NCI-H128 (cell line): ENCODE data around the gene SMARCD1.

ENCODE experiments used
- DNase-seq: peaks from one replicate; lab custom pipeline; 2025; ENCODE audit not compliant: unreplicated experiment; lab: John Stamatoyannopoulos, UW

Gene SMARCD1

GRCh38 chr12:50103767-50104321 lies 18.7 kb downstream of the SMARCD1 start, which contains the start of gene GPD1:
Gene GPD1 (plus strand): TSS chr12:50104008. CDS start chr12:50104051, 43 bp downstream.
- peak; percentile 77 for DNase-seq

GRCh38 chr12:50104417-50105366 lies 19.6 kb downstream of the SMARCD1 start:
- no peak for DNase-seq

GRCh38 chr12:50105913-50106450 lies 20.8 kb downstream of the SMARCD1 start:
- DNase-seq: no peak

GRCh38 chr12:50106907-50107306 lies 21.8 kb downstream of the SMARCD1 start:
- DNase-seq: no peak

- DNase-seq: no peak
Measured at GRCh38 chr12:50107416-50108268, 22.5 kb downstream of the SMARCD1 start.

- no peak for DNase-seq
Measured at GRCh38 chr12:50109319-50109718, 24.2 kb downstream of the SMARCD1 start.

GRCh38 chr12:50110127-50110761 lies 25.1 kb downstream of the SMARCD1 start:
- DNase-seq: no peak

- DNase-seq: no peak
Measured at GRCh38 chr12:50110762-50111351, 25.7 kb downstream of the SMARCD1 start.

GRCh38 chr12:50111395-50111692 lies 26.2 kb downstream of the SMARCD1 start:
- DNase-seq: no peak

GRCh38 chr12:50111693-50112455 lies 26.7 kb downstream of the SMARCD1 start, which contains the start of gene COX14:
Gene COX14 (plus strand): TSS chr12:50112236. CDS start chr12:50120044, 7,808 bp downstream.
- DNase-seq: peak; percentile 100

GRCh38 chr12:50112456-50113218 lies 27.5 kb downstream of the SMARCD1 start:
- no peak for DNase-seq

GRCh38 chr12:50117057-50117622 lies 32.0 kb downstream of the SMARCD1 start:
- DNase-seq: no peak

- no peak for DNase-seq
Measured at GRCh38 chr12:50119387-50119786, 34.2 kb downstream of the SMARCD1 start.

GRCh38 chr12:50120521-50120920 lies 35.4 kb downstream of the SMARCD1 start:
- DNase-seq: no peak

GRCh38 chr12:50120953-50121352 lies 35.8 kb downstream of the SMARCD1 start:
- DNase-seq: no peak

- DNase-seq: no peak
Measured at GRCh38 chr12:50121641-50122040, 36.5 kb downstream of the SMARCD1 start.

GRCh38 chr12:50123203-50123602 lies 38.1 kb downstream of the SMARCD1 start:
- DNase-seq: no peak

- peak; percentile 27 for DNase-seq
Measured at GRCh38 chr12:50127546-50127945, 42.4 kb downstream of the SMARCD1 start.
